ENCODE data around the gene GOLIM4. TPM values are rescaled to one million over a fixed set of nuclear protein-coding genes. Genes with fewer than 3 reads are reported as not detected.

GOLIM4 gene
- polyA plus RNA-seq, 1 of the 3 experiments (the other 2 are of a cell fraction): 42.3 TPM

DNA sequence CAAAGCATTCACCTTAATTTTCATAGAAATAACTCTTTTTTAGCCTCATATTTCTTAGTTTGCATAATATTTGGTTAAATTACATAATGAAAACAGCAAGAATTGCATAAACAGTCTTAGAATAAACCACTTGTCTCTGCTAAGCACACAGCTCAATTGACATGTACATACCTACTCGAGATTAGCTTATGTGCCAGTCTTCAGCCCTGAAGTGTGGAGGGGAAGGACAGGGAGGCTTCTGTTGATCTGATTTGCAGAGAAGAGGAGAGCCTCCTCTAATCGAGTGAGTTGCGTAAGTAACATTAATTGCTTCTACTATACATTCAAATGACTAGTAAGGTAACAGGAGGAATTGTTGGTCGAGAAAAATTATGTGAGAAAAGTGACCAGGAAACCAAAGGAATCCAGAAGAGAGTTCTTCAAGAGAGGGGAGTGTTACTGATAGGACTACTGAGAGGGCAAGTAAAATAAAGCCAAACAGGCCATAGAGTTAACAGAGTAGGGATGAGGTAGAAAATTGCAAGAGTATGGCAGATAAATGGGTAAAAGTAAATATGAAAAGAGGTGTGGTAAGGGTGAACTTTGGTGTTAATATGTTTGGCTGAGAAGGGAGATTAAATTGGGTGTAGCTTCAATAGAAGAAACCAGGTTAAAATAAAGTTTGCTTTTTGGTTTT is 7.1 kb upstream of the GOLIM4 start:
- POLR2A ChIA-PET: no interaction called here
- Histone ChIP-seq H4K20me1 (ENCODE audit: insufficient read depth) (no peaks in the 10 kb centered on the region), H3K4me2 (no peak overlapping the region), H3K27ac (ENCODE audit: low read depth in 2 of 2, low read length in 1 of 2) (no peak overlapping the region), H3K79me2 (ENCODE audit: insufficient read depth) (no peaks in the 10 kb centered on the region), H3K9me3 (no peaks in the 10 kb centered on the region), H3K4me1 (ENCODE audit: control insufficient read depth in 1 of 2, insufficient read depth in 2 of 2, low read depth in 1 of 2, low read length in 1 of 2) (peaks cover 0 to 14% of the 10 kb centered on the region in 2 experiments; a peak in 1 of 4 replicates), H3K9ac (no peak overlapping the region), H3K27me3 (ENCODE audit: insufficient read depth) (no peaks in the 10 kb centered on the region), H3K9me2 (no peaks in the 10 kb centered on the region), H3K36me3 (replicated peaks in 1 of 2; ENCODE audit: control insufficient read depth in 1 of 2, insufficient read depth in 2 of 2, low read length in 1 of 2) (no peaks in the 10 kb centered on the region), H3K4me3 (ENCODE audit: low read depth in 2 of 2, low read length in 1 of 2) (no peak overlapping the region), H2AFZ (ENCODE audit: low read depth) (no peak overlapping the region), H3F3A (replicated peaks; ENCODE audit: insufficient read depth) (peaks cover 26% of the 10 kb centered on the region)
- no peak for DNase-seq
- WGBS (ENCODE audit: low lambda C conversion rate): 85% methylated on average over 4 of the region's 4 CpGs
- CTCF ChIA-PET: interaction anchor here (1.0 to 1.1 kb wide), 2 partner anchors 12 to 14 kb away, joined by 3 read pairs; no protein-coding TSS in a partner anchor
- no peak for TF ChIP-seq NFIC (IDR thresholded peaks at IDR 0.05; ENCODE audit: borderline replicate concordance)
- no peak for TF ChIP-seq POLR2AphosphoS5 (IDR thresholded peaks at IDR 0.05; ENCODE audit: low read depth, low read length)
- TF ChIP-seq TCF12 (IDR thresholded peaks at IDR 0.05): no peak
- no peak for TF ChIP-seq YY1 (IDR thresholded peaks at IDR 0.05; ENCODE audit: low read depth)
- TF ChIP-seq, protein P1, sequence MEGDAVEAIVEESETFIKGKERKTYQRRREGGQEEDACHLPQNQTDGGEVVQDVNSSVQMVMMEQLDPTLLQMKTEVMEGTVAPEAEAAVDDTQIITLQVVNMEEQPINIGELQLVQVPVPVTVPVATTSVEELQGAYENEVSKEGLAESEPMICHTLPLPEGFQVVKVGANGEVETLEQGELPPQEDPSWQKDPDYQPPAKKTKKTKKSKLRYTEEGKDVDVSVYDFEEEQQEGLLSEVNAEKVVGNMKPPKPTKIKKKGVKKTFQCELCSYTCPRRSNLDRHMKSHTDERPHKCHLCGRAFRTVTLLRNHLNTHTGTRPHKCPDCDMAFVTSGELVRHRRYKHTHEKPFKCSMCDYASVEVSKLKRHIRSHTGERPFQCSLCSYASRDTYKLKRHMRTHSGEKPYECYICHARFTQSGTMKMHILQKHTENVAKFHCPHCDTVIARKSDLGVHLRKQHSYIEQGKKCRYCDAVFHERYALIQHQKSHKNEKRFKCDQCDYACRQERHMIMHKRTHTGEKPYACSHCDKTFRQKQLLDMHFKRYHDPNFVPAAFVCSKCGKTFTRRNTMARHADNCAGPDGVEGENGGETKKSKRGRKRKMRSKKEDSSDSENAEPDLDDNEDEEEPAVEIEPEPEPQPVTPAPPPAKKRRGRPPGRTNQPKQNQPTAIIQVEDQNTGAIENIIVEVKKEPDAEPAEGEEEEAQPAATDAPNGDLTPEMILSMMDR (IDR thresholded peaks at IDR 0.05): no peak
- TF ChIP-seq, protein P2, sequence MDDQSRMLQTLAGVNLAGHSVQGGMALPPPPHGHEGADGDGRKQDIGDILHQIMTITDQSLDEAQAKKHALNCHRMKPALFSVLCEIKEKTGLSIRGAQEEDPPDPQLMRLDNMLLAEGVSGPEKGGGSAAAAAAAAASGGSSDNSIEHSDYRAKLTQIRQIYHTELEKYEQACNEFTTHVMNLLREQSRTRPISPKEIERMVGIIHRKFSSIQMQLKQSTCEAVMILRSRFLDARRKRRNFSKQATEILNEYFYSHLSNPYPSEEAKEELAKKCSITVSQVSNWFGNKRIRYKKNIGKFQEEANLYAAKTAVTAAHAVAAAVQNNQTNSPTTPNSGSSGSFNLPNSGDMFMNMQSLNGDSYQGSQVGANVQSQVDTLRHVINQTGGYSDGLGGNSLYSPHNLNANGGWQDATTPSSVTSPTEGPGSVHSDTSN (IDR thresholded peaks at IDR 0.05): no peak
- no peak for TF ChIP-seq FOXM1 (IDR thresholded peaks at IDR 0.05; ENCODE audit: low read depth)
- TF ChIP-seq EP300 (IDR thresholded peaks at IDR 0.05; ENCODE audit: borderline replicate concordance in 1 of 2, low read depth in 1 of 2, low read length in 1 of 2): no peak
- TF ChIP-seq, protein P3, sequence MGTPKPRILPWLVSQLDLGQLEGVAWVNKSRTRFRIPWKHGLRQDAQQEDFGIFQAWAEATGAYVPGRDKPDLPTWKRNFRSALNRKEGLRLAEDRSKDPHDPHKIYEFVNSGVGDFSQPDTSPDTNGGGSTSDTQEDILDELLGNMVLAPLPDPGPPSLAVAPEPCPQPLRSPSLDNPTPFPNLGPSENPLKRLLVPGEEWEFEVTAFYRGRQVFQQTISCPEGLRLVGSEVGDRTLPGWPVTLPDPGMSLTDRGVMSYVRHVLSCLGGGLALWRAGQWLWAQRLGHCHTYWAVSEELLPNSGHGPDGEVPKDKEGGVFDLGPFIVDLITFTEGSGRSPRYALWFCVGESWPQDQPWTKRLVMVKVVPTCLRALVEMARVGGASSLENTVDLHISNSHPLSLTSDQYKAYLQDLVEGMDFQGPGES (IDR thresholded peaks at IDR 0.05; ENCODE audit: low read depth, low read length): no peak
- TF ChIP-seq TAF1 (IDR thresholded peaks at IDR 0.05; ENCODE audit: borderline replicate concordance, low read depth, low read length): no peak
- TF ChIP-seq RCOR1 (IDR thresholded peaks at IDR 0.05; ENCODE audit: low read length): no peak
- no peak for TF ChIP-seq JUND (IDR thresholded peaks at IDR 0.05)
- TF ChIP-seq CHD2 (IDR thresholded peaks at IDR 0.05; ENCODE audit: low read length, partially characterized antibody): no peak
- no peak for TF ChIP-seq MEF2A (IDR thresholded peaks at IDR 0.05; ENCODE audit: borderline replicate concordance, low read depth)
- TF ChIP-seq TEAD4 (IDR thresholded peaks at IDR 0.05; ENCODE audit: borderline replicate concordance, insufficient read depth): no peak
- no peak for TF ChIP-seq SMC3 (IDR thresholded peaks at IDR 0.05; ENCODE audit: low read depth, low read length)
- TF ChIP-seq, protein P4, sequence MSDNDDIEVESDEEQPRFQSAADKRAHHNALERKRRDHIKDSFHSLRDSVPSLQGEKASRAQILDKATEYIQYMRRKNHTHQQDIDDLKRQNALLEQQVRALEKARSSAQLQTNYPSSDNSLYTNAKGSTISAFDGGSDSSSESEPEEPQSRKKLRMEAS (IDR thresholded peaks at IDR 0.05; ENCODE audit: low read depth): no peak
- TF ChIP-seq, protein P5, sequence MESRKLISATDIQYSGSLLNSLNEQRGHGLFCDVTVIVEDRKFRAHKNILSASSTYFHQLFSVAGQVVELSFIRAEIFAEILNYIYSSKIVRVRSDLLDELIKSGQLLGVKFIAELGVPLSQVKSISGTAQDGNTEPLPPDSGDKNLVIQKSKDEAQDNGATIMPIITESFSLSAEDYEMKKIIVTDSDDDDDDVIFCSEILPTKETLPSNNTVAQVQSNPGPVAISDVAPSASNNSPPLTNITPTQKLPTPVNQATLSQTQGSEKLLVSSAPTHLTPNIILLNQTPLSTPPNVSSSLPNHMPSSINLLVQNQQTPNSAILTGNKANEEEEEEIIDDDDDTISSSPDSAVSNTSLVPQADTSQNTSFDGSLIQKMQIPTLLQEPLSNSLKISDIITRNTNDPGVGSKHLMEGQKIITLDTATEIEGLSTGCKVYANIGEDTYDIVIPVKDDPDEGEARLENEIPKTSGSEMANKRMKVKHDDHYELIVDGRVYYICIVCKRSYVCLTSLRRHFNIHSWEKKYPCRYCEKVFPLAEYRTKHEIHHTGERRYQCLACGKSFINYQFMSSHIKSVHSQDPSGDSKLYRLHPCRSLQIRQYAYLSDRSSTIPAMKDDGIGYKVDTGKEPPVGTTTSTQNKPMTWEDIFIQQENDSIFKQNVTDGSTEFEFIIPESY (IDR thresholded peaks at IDR 0.05; ENCODE audit: borderline replicate concordance, low read depth): no peak
- no peak for TF ChIP-seq MXI1 (IDR thresholded peaks at IDR 0.05; ENCODE audit: low read depth, low read length)
- TF ChIP-seq ELF1 (IDR thresholded peaks at IDR 0.05): no peak
